Neural progenitor cell (in vitro differentiated cells): ENCODE results near the gene ITPK1. TPM values are rescaled to one million over a fixed set of nuclear protein-coding genes. Genes with fewer than 3 reads are reported as not detected.

Experiments
- DNase-seq: peaks from one replicate; pipeline ENCODE4 v3.0.0-alpha.2; 2016; ENCODE audit warnings: low spot score
- H2AFZ ChIP-seq: fragments of 200-600 bp; sonication (generic); replicated peaks from 2 replicates; pipeline ENCODE4 v1.6.1; 2016; ENCODE audit warnings: antibody characterized with exemption
- H3F3A ChIP-seq: fragments of 200-600 bp; sonication (generic); 2 replicates; pipeline ENCODE4 v1.6.1; 2016; ENCODE audit warnings: antibody characterized with exemption, low read depth
- H3K27ac ChIP-seq: fragments of 200-600 bp; sonication (generic); 2 replicates; pipeline ENCODE4 v1.5.1; 2016; ENCODE audit warnings: mild to moderate bottlenecking
- H3K27me3 ChIP-seq: fragments of 200-600 bp; sonication (generic); 2 replicates; pipeline ENCODE4 v1.6.1; 2016; ENCODE audit warnings: mild to moderate bottlenecking, moderate library complexity
- H3K36me3 ChIP-seq: fragments of 200-600 bp; sonication (generic); 2 replicates; pipeline ENCODE4 v1.5.1; 2016
- H3K4me1 ChIP-seq: fragments of 200-600 bp; sonication (generic); 2 replicates; pipeline ENCODE4 v1.6.1; 2016; ENCODE audit warnings: mixed run types
- H3K4me2 ChIP-seq: fragments of 200-600 bp; sonication (generic); 2 replicates; pipeline ENCODE4 v1.6.1; 2016
- H3K4me3 ChIP-seq: fragments of 200-600 bp; sonication (generic); 2 replicates; pipeline ENCODE4 v1.5.1; 2016
- H3K79me2 ChIP-seq: fragments of 200-600 bp; sonication (generic); 2 replicates; pipeline ENCODE4 v1.6.1; 2016; ENCODE audit warnings: low read depth
- H3K9ac ChIP-seq: fragments of 200-600 bp; sonication (generic); 2 replicates; pipeline ENCODE4 v1.6.1; 2016
- H3K9me3 ChIP-seq: fragments of 200-600 bp; sonication (generic); 2 replicates; pipeline ENCODE4 v1.5.1; 2016; ENCODE audit warnings: low read depth
- H4K20me1 ChIP-seq: fragments of 200-600 bp; sonication (generic); 2 replicates; pipeline ENCODE4 v1.6.1; 2016; ENCODE audit warnings: low read depth
- H3K27ac Mint-ChIP-seq: 3 replicates; pipeline ENCODE4 v1.8.0; 2021; ENCODE audit warnings: mixed read lengths
- H3K27me3 Mint-ChIP-seq: 2 replicates; pipeline ENCODE4 v1.8.0; 2022; ENCODE audit warnings: low read depth, mild to moderate bottlenecking, inconsistent platforms, moderate library complexity, mixed read lengths; ENCODE audit not compliant: insufficient read depth
- H3K36me3 Mint-ChIP-seq: 3 replicates; pipeline ENCODE4 v1.8.0; 2021; ENCODE audit warnings: mixed read lengths
- H3K4me1 Mint-ChIP-seq: 3 replicates; pipeline ENCODE4 v1.8.0; 2021; ENCODE audit warnings: mixed read lengths
- H3K4me3 Mint-ChIP-seq: 3 replicates; pipeline ENCODE4 v1.8.0; 2021; ENCODE audit warnings: mild to moderate bottlenecking, moderate library complexity, mixed read lengths
- H3K9me3 Mint-ChIP-seq: 3 replicates; pipeline ENCODE4 v1.8.0; 2020; ENCODE audit warnings: mixed read lengths
- EZH2 ChIP-seq: fragments of 200-600 bp; sonication (generic); IDR thresholded peaks from 2 replicates; pipeline ENCODE4 v1.6.1; 2017; ENCODE audit warnings: antibody characterized with exemption, mild to moderate bottlenecking, moderate library complexity
- EZH2phosphoT487 ChIP-seq: fragments of 200-600 bp; sonication (generic); IDR thresholded peaks from 2 replicates; pipeline ENCODE4 v1.6.1; 2017; ENCODE audit warnings: antibody characterized with exemption
- total RNA-seq: library from RNA; depleted of rRNA; stranded (reverse); fragments of >200 nt; gene quantifications from 2 replicates; pipeline ENCODE4 v1.2.3, GENCODE V29; 2015; ENCODE audit warnings: low replicate concordance
- TF ChIP-seq, protein P1 (sequence below): fragments of 200-600 bp; sonication (generic); IDR thresholded peaks from 2 replicates; pipeline ENCODE4 v1.5.1; 2017; ENCODE audit warnings: antibody characterized with exemption, mild to moderate bottlenecking

ITPK1 gene
- total RNA-seq, 1 donor from 2014 or later: 25.8 TPM

- H3K79me2 ChIP-seq: no peaks in the 10 kb centered on the region
- H3K27me3 Mint-ChIP-seq: peaks cover 17% of the 10 kb centered on the region
- no peaks in the 10 kb centered on the region for H3K36me3 ChIP-seq
- H3K4me3 Mint-ChIP-seq: no peak overlapping the region
- H3K27ac Mint-ChIP-seq: no peak overlapping the region
- H3K27me3 ChIP-seq: peaks cover 25% of the 10 kb centered on the region
- no peaks in the 10 kb centered on the region for H3F3A ChIP-seq
- no peak overlapping the region for H3K9ac ChIP-seq
- no peak overlapping the region for H3K4me3 ChIP-seq
- no peaks in the 10 kb centered on the region for H3K36me3 Mint-ChIP-seq
- DNase-seq: no peak
- no peaks in the 10 kb centered on the region for H3K9me3 Mint-ChIP-seq
- TF ChIP-seq EZH2phosphoT487: no peak
- TF ChIP-seq, protein P1, sequence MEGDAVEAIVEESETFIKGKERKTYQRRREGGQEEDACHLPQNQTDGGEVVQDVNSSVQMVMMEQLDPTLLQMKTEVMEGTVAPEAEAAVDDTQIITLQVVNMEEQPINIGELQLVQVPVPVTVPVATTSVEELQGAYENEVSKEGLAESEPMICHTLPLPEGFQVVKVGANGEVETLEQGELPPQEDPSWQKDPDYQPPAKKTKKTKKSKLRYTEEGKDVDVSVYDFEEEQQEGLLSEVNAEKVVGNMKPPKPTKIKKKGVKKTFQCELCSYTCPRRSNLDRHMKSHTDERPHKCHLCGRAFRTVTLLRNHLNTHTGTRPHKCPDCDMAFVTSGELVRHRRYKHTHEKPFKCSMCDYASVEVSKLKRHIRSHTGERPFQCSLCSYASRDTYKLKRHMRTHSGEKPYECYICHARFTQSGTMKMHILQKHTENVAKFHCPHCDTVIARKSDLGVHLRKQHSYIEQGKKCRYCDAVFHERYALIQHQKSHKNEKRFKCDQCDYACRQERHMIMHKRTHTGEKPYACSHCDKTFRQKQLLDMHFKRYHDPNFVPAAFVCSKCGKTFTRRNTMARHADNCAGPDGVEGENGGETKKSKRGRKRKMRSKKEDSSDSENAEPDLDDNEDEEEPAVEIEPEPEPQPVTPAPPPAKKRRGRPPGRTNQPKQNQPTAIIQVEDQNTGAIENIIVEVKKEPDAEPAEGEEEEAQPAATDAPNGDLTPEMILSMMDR: no peak
- no peak for TF ChIP-seq EZH2
- no peak overlapping the region for H2AFZ ChIP-seq
- H3K4me2 ChIP-seq: no peak overlapping the region
- H4K20me1 ChIP-seq: no peaks in the 10 kb centered on the region
- peaks cover 7% of the 10 kb centered on the region for H3K4me1 Mint-ChIP-seq
- no peak overlapping the region for H3K27ac ChIP-seq
- H3K4me1 ChIP-seq: peaks cover 6% of the 10 kb centered on the region
- H3K9me3 ChIP-seq: no peaks in the 10 kb centered on the region
Measured at GRCh38 chr14:92898566-92899131, 217.1 kb downstream of the ITPK1 start.

DNA sequence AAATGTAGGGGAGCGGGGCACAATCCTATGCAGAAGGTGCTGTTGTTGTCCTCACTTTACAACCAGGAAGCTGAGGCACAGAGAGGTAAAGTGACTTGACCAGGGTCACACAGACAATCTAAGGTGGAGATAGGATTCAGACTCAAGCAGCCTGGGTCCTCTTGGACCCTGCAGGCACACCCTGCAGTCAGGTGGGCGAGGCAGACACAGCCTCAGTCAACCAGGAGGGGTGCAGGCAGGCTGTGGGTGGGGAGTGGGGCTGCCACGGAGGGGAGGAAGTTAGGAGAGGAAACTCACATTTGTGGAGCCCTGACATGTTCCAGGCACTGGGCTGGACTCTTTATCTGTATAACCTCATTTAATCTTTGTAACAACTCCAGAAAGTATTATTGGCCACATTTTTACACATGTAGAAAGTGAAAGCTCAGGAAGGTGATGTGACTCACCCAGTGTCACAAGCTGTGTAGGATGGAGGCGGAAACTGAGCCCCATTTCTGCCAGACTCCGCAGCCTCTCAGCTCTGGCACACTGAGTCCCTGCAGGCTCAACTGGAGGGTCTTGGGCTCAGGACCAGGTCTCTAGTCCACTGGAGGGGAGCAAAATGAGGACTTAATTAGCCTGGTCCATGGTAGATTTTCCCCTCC lies 217.7 kb downstream of the ITPK1 start:
- H3K4me1 Mint-ChIP-seq: peaks cover 7% of the 10 kb centered on the region
- H3K4me3 ChIP-seq: no peak overlapping the region
- H3K27ac Mint-ChIP-seq: no peak overlapping the region
- H3K4me2 ChIP-seq: no peak overlapping the region
- no peak for DNase-seq
- peaks cover 1% of the 10 kb centered on the region for H3K4me1 ChIP-seq
- no peaks in the 10 kb centered on the region for H3K36me3 Mint-ChIP-seq
- H3K9me3 Mint-ChIP-seq: no peaks in the 10 kb centered on the region
- H3K36me3 ChIP-seq: no peaks in the 10 kb centered on the region
- H4K20me1 ChIP-seq: no peaks in the 10 kb centered on the region
- no peaks in the 10 kb centered on the region for H3K79me2 ChIP-seq
- no peak overlapping the region for H3K4me3 Mint-ChIP-seq
- H3K27me3 Mint-ChIP-seq: peaks cover 17% of the 10 kb centered on the region
- H3F3A ChIP-seq: no peaks in the 10 kb centered on the region
- H2AFZ ChIP-seq: no peak overlapping the region
- H3K27ac ChIP-seq: no peak overlapping the region
- H3K9ac ChIP-seq: no peak overlapping the region
- peaks cover 19% of the 10 kb centered on the region for H3K27me3 ChIP-seq
- TF ChIP-seq EZH2 (no peak), EZH2phosphoT487 (no peak)
- TF ChIP-seq, protein P1: no peak
- no peaks in the 10 kb centered on the region for H3K9me3 ChIP-seq

GRCh38 chr14:92895352-92895878 lies 220.3 kb downstream of the ITPK1 start:
- Mint-ChIP-seq H3K27me3 (peaks cover 9% of the 10 kb centered on the region), H3K27ac (no peak overlapping the region)
- no peak overlapping the region for H3K9ac ChIP-seq

More at GRCh38 chr14:92895352-92895878, 220.3 kb downstream of the ITPK1 start:
- Histone ChIP-seq H3K4me1 (no peaks in the 10 kb centered on the region), H2AFZ (no peak overlapping the region), H3K79me2 (no peaks in the 10 kb centered on the region), H3K9me3 (no peaks in the 10 kb centered on the region), H3K4me2 (no peak overlapping the region), H3K27me3 (no peaks in the 10 kb centered on the region), H3F3A (no peaks in the 10 kb centered on the region), H4K20me1 (no peaks in the 10 kb centered on the region), H3K27ac (no peak overlapping the region), H3K36me3 (no peaks in the 10 kb centered on the region), H3K4me3 (no peak overlapping the region)
- Mint-ChIP-seq H3K9me3 (peaks cover 4% of the 10 kb centered on the region), H3K36me3 (no peaks in the 10 kb centered on the region), H3K4me1 (peaks cover 5% of the 10 kb centered on the region), H3K4me3 (no peak overlapping the region)
- TF ChIP-seq, protein P1: no peak
- TF ChIP-seq EZH2 (no peak), EZH2phosphoT487 (no peak)
- DNase-seq: no peak
